Neural cell (in vitro differentiated cells): Measurements from ENCODE around the gene ITK.

Source experiments
- MXI1 ChIP-seq: fragments of 450-650 bp; conservative IDR thresholded peaks from 2 replicates; pipeline ENCODE4 v1.6.1; 2014; ENCODE audit warnings: antibody characterized with exemption, mild to moderate bottlenecking; ENCODE audit not compliant: poor library complexity, severe bottlenecking
- SMC3 ChIP-seq: fragments of 450-650 bp; conservative IDR thresholded peaks from 2 replicates; pipeline ENCODE4 v1.6.1; 2014; ENCODE audit warnings: antibody characterized with exemption, mild to moderate bottlenecking, moderate library complexity; ENCODE audit not compliant: poor library complexity
- TF ChIP-seq, protein P1 (sequence below): fragments of 450-650 bp; IDR thresholded peaks from 2 replicates; pipeline ENCODE4 v1.5.1; 2014; ENCODE audit warnings: antibody characterized with exemption, mild to moderate bottlenecking, moderate library complexity; ENCODE audit not compliant: poor library complexity, severe bottlenecking
- TF ChIP-seq, protein P2 (sequence below): IDR thresholded peaks from 2 replicates; pipeline ENCODE4 v1.6.1; 2012; ENCODE audit warnings: borderline replicate concordance

DNA sequence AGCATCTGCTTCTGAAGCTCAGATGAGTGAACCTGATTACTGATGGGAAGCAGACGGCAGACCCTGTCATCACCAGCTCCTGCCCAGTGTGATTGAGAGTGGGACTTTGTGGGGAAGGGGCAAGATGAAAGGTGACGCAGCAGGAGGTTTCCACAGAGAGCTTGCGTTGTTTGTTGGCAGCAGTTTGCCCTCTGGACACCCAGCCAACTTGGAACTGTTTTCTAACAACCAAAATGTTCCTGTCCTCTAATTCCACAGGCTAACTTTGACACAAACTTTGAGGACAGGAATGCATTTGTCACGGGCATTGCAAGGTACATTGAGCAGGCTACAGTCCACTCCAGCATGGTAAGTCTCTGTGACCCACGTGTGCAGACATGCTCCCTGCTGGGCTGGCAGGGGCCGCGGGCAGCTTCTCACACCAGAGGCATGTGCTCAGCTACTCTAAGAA, 106.1 kb downstream of the ITK start:
- TF ChIP-seq, protein P1, sequence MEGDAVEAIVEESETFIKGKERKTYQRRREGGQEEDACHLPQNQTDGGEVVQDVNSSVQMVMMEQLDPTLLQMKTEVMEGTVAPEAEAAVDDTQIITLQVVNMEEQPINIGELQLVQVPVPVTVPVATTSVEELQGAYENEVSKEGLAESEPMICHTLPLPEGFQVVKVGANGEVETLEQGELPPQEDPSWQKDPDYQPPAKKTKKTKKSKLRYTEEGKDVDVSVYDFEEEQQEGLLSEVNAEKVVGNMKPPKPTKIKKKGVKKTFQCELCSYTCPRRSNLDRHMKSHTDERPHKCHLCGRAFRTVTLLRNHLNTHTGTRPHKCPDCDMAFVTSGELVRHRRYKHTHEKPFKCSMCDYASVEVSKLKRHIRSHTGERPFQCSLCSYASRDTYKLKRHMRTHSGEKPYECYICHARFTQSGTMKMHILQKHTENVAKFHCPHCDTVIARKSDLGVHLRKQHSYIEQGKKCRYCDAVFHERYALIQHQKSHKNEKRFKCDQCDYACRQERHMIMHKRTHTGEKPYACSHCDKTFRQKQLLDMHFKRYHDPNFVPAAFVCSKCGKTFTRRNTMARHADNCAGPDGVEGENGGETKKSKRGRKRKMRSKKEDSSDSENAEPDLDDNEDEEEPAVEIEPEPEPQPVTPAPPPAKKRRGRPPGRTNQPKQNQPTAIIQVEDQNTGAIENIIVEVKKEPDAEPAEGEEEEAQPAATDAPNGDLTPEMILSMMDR = no peak
- TF ChIP-seq MXI1 (no peak), SMC3 (no peak)
- TF ChIP-seq, protein P2, sequence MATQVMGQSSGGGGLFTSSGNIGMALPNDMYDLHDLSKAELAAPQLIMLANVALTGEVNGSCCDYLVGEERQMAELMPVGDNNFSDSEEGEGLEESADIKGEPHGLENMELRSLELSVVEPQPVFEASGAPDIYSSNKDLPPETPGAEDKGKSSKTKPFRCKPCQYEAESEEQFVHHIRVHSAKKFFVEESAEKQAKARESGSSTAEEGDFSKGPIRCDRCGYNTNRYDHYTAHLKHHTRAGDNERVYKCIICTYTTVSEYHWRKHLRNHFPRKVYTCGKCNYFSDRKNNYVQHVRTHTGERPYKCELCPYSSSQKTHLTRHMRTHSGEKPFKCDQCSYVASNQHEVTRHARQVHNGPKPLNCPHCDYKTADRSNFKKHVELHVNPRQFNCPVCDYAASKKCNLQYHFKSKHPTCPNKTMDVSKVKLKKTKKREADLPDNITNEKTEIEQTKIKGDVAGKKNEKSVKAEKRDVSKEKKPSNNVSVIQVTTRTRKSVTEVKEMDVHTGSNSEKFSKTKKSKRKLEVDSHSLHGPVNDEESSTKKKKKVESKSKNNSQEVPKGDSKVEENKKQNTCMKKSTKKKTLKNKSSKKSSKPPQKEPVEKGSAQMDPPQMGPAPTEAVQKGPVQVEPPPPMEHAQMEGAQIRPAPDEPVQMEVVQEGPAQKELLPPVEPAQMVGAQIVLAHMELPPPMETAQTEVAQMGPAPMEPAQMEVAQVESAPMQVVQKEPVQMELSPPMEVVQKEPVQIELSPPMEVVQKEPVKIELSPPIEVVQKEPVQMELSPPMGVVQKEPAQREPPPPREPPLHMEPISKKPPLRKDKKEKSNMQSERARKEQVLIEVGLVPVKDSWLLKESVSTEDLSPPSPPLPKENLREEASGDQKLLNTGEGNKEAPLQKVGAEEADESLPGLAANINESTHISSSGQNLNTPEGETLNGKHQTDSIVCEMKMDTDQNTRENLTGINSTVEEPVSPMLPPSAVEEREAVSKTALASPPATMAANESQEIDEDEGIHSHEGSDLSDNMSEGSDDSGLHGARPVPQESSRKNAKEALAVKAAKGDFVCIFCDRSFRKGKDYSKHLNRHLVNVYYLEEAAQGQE = no peak
